Stimulated activated effector memory CD8-positive, alpha-beta T cell treated with anti-CD3 and anti-CD28 coated beads, Interleukin-12 subunit alpha, Interleukin-12 subunit beta, amount 100 ng/mL, for 72 hours (primary cell): ENCODE data around the gene NCBP2.
A peak's percentile ranks its signal among the peaks of the same experiment; 100 is the strongest.

Experiments
- ATAC-seq: fragments of 150-1000 bp; cut with Tn5 transposase; 2 replicates; pipeline ENCODE4 v1.10.0; 2021
- DNase-seq, 2 donors: peaks; one replicate each; pipeline ENCODE4 v3.0.0; 2021 to 2022; ENCODE audit warnings: low spot score in 2 of 2
- H3K27ac Mint-ChIP-seq: one replicate; pipeline ENCODE4 v1.8.0; 2022; ENCODE audit warnings: mild to moderate bottlenecking, mixed read lengths
- H3K36me3 Mint-ChIP-seq: one replicate; pipeline ENCODE4 v1.8.0; 2022; ENCODE audit warnings: mild to moderate bottlenecking, mixed read lengths
- H3K4me1 Mint-ChIP-seq: one replicate; pipeline ENCODE4 v1.8.0; 2022; ENCODE audit warnings: mixed read lengths
- H3K4me3 Mint-ChIP-seq: one replicate; pipeline ENCODE4 v1.8.0; 2022; ENCODE audit warnings: mild to moderate bottlenecking, mixed read lengths
- H3K9me3 Mint-ChIP-seq: one replicate; pipeline ENCODE4 v1.8.0; 2022; ENCODE audit warnings: mixed read lengths

Gene NCBP2

GRCh38 chr3:196889844-196890708, 52.3 kb downstream of the NCBP2 start:
- Mint-ChIP-seq H3K36me3 (peaks cover 57% of the 10 kb centered on the region), H3K4me1 (peaks cover 14% of the 10 kb centered on the region), H3K9me3 (no peaks in the 10 kb centered on the region), H3K4me3 (no peak overlapping the region), H3K27ac (peak overlapping the region; percentile 1)
- ATAC-seq (no peak), DNase-seq (no peak)

- Mint-ChIP-seq H3K4me1 (peaks cover 27% of the 10 kb centered on the region), H3K4me3 (no peak overlapping the region), H3K9me3 (no peaks in the 10 kb centered on the region), H3K36me3 (peaks cover 69% of the 10 kb centered on the region), H3K27ac (peak overlapping the region; percentile 59)
- DNase-seq = no peak
- peak; percentile 92 for ATAC-seq
Measured at GRCh38 chr3:196886144-196886543, 56.2 kb downstream of the NCBP2 start.
